ENCODE data around the gene CCDC102A.

DNA sequence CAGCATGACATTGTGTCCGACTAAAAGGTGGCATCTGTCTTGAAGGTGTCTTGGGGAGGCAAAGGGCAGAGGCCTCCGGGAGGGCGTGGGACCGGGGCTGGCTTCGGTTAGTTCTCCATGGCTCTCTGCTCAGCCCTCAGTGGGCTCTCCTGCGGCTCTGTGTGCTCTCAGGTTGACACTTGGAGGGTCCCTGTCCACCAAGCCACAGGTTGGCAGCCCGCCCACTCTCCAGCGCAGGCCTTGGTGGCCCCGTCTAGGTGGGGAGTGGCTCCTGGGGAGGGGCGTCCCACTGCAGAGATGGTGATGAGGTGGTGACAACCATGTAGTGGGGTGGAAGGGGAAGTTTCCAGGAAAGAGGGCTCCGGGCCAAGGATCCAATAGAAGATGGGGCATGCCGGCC lies 37.7 kb upstream of the CCDC102A start:
- TF ChIP-seq, protein P1, sequence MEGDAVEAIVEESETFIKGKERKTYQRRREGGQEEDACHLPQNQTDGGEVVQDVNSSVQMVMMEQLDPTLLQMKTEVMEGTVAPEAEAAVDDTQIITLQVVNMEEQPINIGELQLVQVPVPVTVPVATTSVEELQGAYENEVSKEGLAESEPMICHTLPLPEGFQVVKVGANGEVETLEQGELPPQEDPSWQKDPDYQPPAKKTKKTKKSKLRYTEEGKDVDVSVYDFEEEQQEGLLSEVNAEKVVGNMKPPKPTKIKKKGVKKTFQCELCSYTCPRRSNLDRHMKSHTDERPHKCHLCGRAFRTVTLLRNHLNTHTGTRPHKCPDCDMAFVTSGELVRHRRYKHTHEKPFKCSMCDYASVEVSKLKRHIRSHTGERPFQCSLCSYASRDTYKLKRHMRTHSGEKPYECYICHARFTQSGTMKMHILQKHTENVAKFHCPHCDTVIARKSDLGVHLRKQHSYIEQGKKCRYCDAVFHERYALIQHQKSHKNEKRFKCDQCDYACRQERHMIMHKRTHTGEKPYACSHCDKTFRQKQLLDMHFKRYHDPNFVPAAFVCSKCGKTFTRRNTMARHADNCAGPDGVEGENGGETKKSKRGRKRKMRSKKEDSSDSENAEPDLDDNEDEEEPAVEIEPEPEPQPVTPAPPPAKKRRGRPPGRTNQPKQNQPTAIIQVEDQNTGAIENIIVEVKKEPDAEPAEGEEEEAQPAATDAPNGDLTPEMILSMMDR (IDR thresholded peaks at IDR 0.05) = no peak
- TF ChIP-seq POLR2A (IDR thresholded peaks at IDR 0.05; ENCODE audit: low read depth) (no peak), POLR2AphosphoS5 (IDR thresholded peaks at IDR 0.05) (no peak), EP300 (IDR thresholded peaks at IDR 0.05) (no peak)
